GM12892 (cell line): ENCODE measurements around the gene TSGA10IP.

Experiments
- DNase-seq: peaks from one replicate; pipeline ENCODE4 v3.0.0; 2011; ENCODE audit not compliant: insufficient read length
- FAIRE-seq: peaks from 2 replicates; lab custom pipeline; 2011; peaks lifted over from hg19 to GRCh38; lab: Jason Lieb, UNC
- POLR2A ChIP-seq: IDR thresholded peaks from 2 replicates; pipeline ENCODE4 v1.6.1; 2011; ENCODE audit warnings: low read depth, low read length, control low read depth
- POLR2AphosphoS5 ChIP-seq: IDR thresholded peaks from 2 replicates; pipeline ENCODE4 v1.6.1; 2011; ENCODE audit warnings: low read depth, low read length, control low read depth
- TAF1 ChIP-seq: IDR thresholded peaks from 2 replicates; pipeline ENCODE4 v1.6.1; 2011; ENCODE audit warnings: low read depth, mild to moderate bottlenecking, control low read depth, low read length, borderline replicate concordance

The TSGA10IP gene

DNA sequence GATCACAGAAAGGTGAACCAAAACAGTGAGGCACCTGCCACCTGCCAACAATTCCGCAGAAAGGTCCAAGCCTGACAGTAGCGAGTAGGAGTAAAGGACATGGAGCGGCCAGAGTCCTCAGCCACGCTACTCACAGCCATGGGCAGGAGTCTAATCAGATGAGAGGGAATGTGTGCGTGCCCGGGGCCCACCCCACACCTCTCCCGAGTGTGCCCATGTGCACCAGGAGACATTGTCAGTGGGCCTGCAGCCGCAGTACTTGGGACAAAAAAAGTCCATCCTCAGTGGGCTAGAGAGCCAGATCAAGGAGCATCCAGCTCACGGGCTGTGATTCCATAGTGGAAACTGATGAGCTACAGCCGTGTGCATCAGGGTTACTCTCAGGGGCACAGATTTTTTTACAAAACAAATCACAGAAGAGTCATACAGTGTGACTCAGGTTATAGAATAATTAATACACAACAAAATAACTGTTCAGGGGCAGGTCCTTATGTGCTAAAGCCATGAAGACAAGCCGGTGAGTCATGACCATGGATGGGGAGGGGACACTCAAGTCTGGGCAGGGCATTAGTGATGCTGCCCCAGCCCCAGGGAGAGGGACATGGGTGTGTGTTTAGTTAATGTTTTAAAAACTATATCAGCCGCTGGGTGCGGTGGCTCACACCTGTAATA lies 28.3 kb downstream of the TSGA10IP start:
- no peak for DNase-seq
- FAIRE-seq, result no peak
- TF ChIP-seq TAF1 (no peak), POLR2AphosphoS5 (no peak; the same call in 1 of the 2 replicates), POLR2A (no peak)

DNA sequence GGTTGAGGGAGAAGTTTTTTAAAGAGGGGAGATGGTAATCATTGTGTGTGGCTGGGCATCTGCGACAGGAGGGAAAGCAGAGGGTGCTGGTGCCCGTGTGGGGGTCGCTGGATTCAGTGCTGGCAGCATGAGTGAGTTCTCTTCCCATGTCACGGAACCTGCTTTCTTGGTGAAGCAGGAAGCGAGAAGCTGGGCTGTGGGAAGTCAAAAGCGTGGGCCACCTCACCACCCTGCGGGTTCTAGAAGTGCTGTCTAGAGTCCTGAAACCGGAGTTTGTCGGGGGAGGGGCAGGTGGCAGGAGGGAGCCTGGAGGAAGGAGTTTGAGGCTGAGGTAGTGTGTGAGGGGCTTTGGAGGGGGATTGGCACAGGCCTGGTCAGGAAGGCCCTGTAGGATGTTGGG lies 30.5 kb downstream of the TSGA10IP start:
- DNase-seq (no peak), FAIRE-seq (no peak)
- TF ChIP-seq POLR2AphosphoS5 (peak; percentile 17; the same call in 1 of the 2 replicates), POLR2A (no peak), TAF1 (no peak)

DNA sequence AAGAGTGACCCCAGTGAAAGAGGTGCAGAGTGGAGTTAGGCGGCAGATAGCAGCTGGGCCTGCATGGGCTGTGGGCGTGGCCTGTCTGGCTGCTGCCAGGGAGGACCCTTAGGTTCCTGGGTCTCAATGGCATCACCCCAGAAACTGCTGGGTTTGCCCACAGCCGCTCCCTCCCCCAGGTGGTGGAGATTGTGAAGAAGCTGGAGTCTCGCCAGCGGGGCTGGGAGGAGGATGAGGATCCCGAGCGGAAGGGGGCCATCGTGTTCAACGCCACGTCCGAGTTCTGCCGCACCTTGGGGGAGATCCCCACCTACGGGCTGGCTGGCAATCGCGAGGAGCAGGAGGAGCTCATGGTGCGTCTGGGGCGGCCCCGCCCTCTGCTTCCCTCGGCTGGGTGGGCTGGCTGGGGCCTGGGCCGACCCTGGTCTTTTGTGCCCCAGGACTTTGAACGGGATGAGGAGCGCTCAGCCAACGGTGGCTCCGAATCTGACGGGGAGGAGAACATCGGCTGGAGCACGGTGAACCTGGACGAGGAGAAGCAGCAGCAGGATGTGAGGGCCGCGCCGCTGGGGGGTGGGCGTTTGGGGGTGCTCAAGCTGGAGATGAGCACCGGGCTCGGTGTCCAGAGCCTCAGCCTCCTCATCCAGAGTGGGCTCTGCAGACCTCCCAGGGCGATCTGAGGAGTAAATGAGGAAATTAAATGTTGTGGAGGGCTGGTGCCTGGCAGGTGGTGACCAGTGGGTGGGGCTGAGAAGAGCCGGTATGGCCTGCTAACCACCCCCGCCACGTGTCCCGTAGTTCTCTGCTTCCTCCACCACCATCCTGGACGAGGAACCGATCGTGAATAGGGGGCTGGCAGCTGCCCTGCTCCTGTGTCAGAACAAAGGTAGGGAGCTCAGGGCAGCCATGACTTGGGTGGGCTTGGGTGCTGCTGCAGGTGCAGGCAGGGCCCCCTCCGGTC lies 31.2 kb downstream of the TSGA10IP start:
- no peak for DNase-seq
- no peak for FAIRE-seq
- peak; percentile 11; the same call in 1 of the 2 replicates for TF ChIP-seq POLR2A
- TF ChIP-seq POLR2AphosphoS5, result no peak; the same call in none of the 2 replicates
- TF ChIP-seq TAF1, result no peak

DNA sequence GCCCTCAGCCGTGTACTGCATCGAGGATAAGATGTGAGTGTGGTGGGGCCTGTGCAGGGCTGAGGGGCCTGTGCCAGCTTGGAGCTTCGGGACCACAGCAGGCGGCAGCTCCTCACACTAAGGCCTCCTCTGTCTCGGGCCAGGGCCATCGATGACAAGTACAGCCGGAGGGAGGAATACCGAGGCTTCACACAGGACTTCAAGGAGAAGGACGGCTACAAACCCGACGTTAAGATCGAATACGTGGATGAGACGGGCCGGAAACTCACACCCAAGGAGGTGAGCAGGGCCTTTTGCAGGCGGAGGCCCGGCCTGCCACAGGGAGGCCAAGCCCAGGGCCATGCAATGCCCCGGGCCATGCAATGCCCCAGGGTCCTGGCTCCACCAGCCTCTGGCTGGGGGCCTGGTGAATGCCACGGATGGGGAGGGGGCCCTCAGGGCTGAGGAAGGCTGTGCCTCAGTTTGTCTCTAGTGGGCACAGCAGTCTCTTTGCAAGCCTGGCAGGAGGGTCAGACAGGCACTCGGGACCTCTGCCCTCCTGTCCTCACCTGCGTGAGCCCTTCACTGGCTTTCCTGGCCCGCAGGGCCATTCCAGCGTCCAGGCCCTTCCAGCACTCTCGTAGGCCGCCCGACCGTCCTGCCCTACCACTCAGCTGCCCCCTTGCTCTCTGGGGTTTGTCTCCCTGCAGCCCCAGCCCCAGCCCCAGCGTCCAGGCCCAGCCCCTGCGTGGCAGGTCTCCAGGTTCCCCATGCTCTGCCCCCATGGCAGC lies 32.5 kb downstream of the TSGA10IP start:
- no peak for TF ChIP-seq TAF1
- TF ChIP-seq POLR2A, result peak; percentile 15; the same call in 1 of the 2 replicates
- TF ChIP-seq POLR2AphosphoS5, result 0 out of 2 replicates have a peak, but pooled peaks have one; percentile 4
- DNase-seq (no peak), FAIRE-seq (no peak)

DNA sequence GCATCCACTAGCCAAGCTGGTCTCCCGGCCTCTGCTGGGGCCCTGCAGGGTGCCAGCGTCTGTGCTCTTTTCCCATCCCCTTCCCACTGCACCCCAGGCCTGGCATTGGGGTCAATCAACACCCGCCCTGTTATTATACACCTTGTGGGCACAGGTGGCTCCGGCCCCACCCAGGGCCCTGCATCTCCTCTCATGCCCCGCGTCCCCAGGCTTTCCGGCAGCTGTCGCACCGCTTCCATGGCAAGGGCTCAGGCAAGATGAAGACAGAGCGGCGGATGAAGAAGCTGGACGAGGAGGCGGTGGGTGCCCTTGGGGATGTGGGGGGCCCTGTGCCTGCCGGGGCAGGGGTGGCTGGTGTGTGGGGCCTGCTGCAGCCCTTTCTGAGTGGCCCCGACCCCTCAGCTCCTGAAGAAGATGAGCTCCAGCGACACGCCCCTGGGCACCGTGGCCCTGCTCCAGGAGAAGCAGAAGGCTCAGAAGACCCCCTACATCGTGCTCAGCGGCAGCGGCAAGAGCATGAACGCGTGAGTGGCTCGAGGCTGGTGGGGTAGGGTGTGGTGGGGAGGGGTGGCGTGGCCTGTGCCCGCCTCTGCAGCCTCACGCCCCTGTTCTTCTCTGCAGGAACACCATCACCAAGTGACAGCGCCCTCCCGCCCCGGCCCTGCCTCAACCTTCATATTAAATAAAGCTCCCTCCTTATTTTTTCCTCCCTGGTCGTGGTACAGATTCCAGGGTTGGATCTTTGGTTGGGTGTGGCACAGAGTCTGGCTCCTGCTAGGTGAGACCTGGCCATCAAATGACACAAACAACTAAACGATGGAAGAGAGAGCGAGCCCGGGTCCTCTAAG lies 33.3 kb downstream of the TSGA10IP start:
- no peak for DNase-seq
- TF ChIP-seq POLR2AphosphoS5 (no peak), POLR2A (no peak), TAF1 (no peak)
- FAIRE-seq, result no peak

DNA sequence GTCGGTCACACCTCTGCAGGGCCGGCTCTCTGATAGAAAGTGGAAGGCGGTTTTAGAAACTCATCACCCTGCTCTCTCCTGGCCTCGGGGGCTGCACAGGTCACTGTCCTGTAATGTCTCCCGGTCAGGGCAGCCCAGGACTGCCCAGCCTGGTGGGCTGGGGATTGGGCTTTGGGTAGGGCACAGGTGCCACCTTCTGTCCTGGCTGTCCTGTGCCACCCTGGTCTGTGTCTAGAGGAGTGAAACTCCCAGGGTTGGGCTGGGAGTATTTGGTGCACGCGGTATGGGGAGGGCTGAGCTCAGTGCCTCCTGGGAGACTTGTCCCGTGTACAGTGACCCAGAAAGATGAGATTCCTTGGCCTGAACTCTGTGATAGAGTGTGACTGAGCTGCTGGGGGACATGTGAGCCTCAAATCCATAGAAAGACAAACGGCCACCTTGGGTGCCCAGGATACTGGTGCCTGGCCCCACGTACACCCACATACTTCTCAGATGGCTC lies 34.0 kb downstream of the TSGA10IP start:
- FAIRE-seq (no peak), DNase-seq (no peak)
- TF ChIP-seq POLR2AphosphoS5 (no peak; the same call in 1 of the 2 replicates), POLR2A (no peak)

DNA sequence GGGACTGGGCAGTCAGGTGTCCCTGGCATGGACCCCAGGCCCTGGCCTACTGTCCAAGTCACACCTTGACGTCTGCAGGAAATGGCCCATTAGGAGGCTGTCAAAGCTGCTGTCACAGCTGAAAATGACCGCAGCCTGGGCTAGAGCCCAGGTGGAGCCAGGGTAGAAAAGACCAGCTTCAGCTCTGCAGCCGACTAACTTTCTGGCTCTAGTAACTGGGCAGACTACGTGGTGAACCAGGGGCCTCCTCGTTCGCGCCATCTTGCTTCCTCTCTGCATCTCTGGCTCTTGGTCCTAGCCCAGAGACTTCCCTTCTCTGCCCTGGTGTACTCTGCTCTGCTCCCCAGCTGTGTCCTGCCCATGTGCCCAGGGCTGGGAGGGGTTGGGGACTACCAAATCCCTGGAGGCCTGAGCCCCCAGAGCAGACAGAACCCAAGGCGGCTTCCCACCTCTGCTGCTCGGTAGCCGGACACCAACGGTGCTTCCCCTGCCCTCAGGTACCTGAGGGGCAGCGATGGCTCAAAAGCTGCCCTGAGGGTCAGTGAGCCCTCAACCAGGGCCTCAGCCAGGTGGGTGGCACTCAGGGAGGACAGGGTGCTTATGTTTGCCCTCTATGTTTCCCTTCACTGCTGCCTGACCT lies 35.9 kb downstream of the TSGA10IP start:
- FAIRE-seq, result peak; percentile 27
- TF ChIP-seq POLR2AphosphoS5 (peak; percentile 30; the same call in 1 of the 2 replicates), TAF1 (no peak)
- DNase-seq, result no peak

DNA sequence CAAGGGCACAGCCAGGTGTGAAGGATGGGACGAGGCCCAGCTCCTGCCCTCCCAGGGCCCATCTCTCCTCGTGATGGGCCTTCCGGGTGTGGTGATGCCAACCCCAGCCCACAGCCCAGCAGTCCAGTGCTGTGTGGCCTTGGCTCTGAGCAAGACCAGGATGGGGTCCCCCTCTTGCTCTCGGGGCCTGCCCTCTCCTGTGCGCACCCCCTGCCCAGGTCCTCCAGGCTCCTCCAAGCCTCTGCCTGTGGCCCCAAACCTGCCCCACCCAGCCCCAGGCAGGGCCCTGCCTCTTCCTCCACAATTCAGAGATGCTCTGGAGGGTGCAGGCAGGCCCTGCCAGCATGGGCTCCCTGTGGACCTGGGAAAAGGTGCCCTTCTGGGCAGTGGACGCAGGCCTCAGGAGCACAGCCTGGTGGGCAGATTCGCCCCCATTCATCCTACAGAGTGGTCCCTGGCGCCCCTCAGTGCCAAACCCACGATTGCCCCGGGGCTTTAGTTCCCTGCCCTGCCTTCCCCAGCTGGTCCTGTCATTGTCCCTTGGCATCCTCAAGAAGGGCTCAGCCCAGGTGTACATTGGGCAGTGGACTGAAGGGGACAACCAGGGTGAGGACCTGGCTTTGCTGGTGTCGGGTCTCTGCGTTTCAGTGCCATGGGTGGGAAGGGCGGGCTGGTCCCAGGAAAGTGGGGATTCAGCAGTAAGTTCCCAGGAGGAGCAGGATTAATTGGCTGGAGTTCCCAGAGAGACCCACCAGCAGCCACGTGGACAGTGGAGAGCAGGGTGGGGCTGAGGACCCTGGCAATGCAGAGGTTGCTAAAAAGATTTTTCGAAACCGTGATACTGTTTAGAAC lies 36.9 kb downstream of the TSGA10IP start:
- DNase-seq, result no peak
- TF ChIP-seq TAF1 (no peak), POLR2A (no peak), POLR2AphosphoS5 (0 out of 2 replicates have a peak, but pooled peaks have one; percentile 12)
- no peak for FAIRE-seq
